HUDEP-2 (cell line): ENCODE measurements around the gene PAQR8.
"Not testable (repeated sequence)": the region's sequence is repeated elsewhere in the genome, so short reads cannot be mapped to it uniquely, and the experiment has no call there.

Experiments
- DNase-seq, 76 experiments: peaks; one replicate each; lab custom pipeline; 2025; ENCODE audit not compliant: unreplicated experiment in 76 of 76; lab: John Stamatoyannopoulos, UW

PAQR8 gene

DNA sequence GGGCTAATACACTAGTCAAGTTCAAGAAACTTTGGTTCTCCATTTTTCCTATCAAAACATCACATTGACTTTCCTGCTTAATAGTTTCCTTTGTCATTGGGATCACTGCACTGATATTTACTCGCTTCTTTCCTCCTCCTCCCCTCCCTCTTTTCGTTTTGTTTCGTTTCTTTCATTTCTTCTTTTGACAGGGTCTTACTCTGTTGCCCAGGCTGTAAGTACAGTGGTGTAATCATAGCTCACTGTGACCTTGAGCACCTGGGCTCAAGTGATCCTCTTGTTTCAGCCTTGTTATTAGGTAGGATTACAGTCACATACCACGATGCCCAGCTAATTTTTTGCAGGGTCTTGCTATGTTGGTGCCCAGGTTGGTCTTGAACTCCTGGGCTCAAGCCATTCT is 12.3 kb downstream of the PAQR8 start:
- DNase-seq, result no peak

- no peak for DNase-seq
Measured at GRCh38 chr6:52375780-52376556, 14.0 kb downstream of the PAQR8 start.

DNA sequence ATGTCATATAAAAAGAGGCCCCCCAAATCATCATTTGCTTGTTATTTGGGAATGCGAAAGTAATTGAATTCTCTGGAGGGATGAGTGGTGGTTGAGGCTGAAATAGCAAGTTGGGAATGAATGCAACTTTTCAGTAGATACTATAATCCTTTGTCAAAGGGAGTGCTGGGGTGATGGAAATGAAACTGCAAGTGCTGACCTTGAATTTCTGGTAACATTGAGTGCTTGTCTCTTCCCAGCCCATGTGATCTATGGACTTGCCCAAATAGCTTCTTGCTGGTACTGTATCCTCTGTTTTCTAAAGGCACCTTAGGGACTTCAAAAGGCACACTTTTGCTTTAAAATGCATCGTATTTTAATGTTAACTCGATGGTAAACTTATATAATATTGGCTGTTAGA is 14.8 kb downstream of the PAQR8 start:
- no peak for DNase-seq

DNA sequence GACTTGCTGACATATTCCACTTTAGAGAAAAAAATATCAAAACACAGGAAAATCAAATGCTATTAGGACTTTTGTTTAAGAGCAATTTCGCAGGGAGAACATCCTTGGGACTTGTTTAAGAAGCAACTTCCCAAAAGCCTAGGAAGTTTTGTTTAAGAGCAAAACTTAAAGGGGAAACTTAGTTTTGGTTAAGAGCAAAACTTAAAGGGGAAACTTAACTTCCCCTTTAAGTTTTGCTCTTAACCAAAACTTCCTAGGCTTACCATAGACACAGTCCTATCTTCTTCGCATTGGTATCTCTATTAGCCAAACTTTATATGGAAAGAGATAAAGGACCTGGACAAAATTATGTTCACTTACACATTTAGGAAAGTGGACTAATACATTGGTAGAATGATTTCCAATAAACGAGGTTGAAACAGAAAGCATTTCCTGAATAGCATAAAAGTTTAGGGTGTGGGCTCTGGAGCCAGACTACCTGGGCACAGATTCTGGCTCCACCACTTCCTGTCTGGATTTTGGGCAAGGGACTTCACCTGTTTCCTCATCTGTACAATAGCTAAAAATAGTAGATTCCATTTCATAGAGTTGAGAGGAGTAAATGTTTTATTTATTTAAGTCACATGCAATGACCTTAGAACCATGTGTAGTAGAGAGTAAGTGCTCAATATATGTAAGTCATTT is 15.7 kb downstream of the PAQR8 start:
- no peak for DNase-seq

GRCh38 chr6:52381249-52381648 is 19.3 kb downstream of the PAQR8 start:
- no peak for DNase-seq

DNA sequence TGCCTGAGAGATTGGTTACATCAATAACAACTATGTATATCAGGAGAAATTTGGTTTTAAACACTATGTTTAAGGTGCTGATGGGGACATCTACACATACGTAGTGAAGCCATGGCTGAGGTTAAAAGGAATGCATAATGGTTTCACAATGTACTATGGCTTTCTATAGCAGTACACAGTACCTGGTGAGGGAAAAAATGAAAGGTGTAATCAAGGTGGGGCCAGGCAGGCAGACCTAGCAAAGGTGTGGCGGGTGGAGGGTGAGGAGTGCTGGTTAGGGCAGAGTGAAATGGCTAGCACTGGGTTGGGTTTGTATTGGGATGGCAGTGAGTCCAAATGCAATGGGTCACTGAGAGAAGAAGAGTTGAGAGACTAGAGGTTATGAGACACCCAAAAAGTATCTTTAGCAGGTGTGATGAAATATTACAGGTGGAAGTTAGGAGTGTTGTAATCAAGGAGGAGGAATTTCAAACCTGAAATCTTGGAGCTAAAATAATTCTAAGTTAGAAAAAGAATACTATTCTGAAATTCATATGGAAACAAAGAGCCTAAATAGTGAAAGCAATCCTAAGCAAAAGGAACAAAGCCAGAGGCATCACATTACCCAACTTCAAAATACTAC is 22.3 kb downstream of the PAQR8 start:
- no peak for DNase-seq

- DNase-seq, result no peak
Measured at GRCh38 chr6:52385074-52385473, 23.1 kb downstream of the PAQR8 start.

DNA sequence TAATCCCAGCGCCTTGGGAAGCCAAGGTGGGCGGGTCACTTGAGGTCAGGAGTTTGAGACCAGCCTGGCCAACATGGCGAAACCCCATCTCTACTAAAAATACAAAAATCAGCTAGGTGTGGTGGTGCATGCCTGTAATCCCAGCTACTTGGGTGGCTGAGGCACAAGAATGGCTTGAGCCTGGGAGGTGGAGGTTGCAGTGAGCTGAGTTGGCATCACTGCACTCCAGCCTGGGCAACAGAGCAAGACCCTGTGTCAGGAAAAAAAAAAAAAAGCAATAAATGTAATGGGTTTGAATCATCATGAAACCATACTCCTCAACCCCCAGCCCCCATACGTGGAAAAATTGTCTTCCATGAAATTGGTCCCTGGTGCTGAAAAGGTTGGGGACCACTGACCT is 26.2 kb downstream of the PAQR8 start:
- DNase-seq, result not testable (repeated sequence)

GRCh38 chr6:52388790-52389189 is 26.8 kb downstream of the PAQR8 start:
- no peak for DNase-seq

DNA sequence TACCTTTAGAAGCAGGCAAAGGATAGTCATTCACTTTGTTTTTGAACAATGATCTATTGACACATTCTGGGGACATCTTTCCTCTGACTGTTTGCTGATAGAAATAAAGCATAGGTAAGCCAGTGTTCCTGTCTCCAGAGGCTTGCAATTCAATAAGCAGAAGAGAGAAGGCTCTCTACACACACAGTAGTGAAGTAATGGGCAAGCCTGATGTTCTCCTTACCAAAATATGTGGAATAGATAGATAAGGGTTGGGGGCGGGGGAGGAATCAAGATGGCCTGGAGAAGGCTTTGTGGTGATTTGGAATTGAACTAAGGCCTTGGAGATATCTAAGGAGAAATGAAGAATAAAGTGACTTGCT is 27.3 kb downstream of the PAQR8 start:
- peak in 13 of 76 experiments; percentile 8 to 69 (median 34) for DNase-seq

DNA sequence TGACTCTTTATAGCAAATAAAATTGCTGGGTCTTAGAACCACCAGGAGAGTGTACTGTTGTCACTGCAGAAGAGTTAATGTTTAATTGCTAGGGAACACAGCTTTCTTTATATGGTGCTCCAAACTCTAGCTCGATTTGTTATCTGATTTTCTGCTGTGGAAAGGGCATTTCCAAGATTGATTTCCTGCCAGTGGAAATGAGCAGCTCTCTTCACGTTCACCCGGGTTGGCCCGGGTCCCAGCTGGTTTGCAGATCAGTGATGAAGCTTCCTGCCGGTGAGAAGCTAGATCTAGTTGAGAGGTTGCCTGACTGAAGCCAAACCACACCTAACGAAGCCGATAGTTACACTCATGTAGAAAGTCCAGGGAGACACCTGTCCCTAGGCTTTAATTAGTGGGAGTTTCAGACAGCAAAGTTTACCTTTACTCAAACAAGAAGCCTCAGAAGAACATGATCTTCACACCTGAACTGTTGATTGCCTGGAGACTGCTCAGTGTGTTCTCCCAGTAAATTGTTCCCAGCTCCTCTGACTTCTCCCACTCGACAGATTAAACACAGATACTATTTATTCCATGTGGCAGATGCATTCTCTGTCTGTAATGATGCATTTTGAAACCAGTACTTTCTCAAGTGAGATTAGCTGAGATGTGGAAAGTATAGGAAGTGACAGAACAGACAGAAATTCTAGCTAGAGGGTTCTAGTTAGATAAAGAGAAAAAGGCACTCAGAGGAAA is 27.8 kb downstream of the PAQR8 start:
- peak in 46 of 76 experiments; percentile 17 to 77 (median 39) for DNase-seq

DNA sequence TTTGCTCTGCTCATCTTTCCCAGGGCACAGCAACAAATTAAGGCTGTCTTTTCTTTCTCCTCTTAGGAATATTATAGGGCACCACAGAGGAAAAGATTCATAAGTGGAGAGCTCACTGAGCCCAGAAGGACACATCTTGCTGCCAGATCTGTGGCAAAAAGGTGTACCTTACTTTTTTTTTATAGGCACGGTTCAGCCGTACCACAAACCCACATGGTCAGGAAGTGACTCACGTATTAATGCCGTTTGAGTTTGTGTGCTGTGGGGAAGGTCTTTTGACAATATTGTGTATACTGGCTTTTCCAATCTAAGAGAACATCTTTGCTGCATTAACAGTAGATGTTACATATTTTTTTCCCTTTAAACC is 28.4 kb downstream of the PAQR8 start:
- peak in 34 of 76 experiments; percentile 10 to 78 (median 42) for DNase-seq

- DNase-seq, result peak in 1 of 76 experiments; percentile 19
Measured at GRCh38 chr6:52391599-52391998, 29.6 kb downstream of the PAQR8 start.

DNA sequence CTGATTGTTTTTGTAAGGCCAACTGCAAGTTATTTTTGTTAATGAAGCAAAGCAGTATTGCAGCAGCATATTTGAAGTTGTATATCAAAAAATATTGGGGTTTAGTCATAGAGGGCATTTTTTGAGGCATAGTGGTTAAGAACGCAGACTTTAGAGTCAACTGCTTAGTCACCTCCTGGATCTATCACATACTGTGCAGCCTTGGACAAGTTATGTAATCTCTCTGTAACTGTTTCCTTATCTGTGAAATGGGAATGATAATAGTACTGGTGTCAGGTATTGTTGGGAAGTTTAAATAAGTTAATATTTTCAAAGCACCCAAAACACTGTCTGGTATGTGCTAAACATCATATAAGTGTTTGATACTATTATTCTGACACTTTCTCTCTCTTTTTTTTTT is 31.0 kb downstream of the PAQR8 start:
- peak in 6 of 76 experiments; percentile 13 to 40 (median 24) for DNase-seq

DNA sequence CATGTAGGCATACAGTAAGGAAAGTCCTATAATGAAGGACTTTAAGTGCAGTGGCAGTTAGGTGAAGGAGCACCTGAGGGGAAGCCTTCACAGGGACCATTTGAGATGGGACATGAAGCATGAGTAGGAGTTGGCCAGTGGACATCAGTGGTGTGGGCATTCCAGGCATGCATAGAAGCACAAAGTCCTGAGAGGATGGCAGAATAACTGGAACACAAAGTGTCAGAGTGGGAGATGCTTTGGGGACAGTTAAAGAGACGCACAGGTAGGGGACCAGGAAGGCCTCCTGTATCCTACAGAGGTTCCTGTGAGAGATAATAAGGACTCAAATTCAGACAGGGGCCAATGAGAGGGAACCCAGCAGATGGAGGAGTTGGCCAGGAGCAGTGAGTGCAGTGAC is 31.8 kb downstream of the PAQR8 start:
- DNase-seq, result no peak

DNA sequence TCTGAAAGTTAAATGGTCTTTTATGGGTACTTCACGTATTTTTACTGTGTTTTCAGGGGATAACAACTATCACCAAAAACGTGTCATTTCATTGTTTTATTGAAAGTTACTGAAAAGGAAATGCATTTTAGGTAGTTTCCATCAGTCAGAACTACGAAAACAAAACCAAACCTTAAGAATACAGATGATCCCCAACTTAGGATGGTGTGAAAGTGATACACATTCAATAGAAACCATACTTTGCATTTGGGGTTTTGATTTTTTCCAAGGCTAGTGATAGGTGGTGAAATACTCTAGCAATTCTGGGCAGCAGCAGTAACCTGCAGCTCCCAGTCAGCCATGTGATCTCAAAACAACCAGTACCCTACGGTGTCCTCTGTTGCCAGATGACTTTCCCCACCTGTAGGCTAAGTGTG is 32.3 kb downstream of the PAQR8 start:
- DNase-seq, result no peak

DNA sequence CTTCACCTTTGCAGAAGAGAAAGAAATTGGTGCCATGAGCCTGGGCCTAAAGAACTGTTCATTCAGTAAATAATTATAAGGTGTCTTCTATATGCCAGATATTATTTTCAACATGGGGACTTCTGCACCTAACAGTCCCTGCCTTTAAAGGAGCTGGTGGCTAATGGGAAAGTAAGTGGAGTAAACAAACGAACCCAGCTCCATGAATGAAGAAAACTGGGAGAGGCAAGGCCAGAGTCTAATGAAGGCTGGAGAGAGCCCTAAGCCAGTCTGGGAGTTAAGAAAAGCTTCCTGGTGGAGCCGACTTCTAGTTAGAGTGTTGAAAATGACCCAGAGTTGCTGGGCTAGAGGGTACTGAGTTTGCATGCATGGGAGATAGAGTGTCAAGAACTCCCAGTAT is 34.0 kb downstream of the PAQR8 start:
- DNase-seq, result no peak

GRCh38 chr6:52399511-52400312 is 37.8 kb downstream of the PAQR8 start:
- DNase-seq, result peak in 29 of 76 experiments; percentile 7 to 61 (median 37)

DNA sequence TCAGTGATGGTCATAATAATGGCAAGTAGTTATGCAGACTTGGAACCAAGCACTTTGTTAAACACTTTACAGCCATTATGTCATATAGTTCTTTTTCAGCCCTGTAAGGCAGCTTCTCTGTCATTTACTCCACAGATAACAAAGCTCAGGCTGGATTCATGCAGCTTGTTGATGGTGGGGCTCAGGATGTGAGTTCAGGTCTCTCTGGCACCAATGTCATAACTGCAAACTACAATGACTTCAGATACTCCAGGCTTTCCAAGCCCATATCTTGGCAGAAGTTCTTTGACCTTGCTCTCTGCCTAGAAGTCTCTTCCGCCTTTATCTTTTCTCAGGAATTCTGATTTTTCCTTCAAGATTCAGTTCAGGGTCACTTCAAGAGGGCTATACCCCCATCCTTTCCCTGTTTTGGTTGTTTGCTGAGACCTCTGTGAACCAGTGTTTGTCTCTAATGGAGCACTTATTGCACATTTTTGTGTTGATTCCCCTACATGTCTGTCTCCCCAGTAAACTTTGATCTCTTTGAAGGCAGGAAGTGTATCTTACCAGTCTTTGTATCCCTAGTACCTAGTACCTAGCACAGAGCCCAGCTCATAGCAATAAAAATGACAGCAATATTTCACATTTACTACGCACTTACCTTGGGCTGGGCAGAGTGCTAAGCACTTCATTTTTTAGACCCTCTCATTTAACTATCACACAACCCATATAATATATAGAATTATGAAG is 38.5 kb downstream of the PAQR8 start:
- peak in 1 of 76 experiments; percentile 31 for DNase-seq

DNA sequence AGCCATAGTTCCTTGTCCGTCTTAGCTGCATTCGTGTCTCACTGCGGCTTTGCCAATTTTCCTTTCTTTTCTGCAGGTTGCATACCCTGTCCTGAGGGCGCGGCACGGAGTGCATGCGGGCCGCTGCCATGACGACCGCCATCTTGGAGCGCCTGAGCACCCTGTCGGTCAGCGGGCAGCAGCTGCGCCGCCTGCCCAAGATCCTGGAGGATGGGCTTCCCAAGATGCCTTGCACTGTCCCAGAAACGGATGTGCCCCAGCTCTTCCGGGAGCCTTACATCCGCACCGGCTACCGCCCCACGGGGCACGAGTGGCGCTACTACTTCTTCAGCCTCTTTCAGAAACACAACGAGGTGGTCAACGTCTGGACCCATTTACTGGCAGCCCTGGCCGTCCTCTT is 41.1 kb downstream of the PAQR8 start:
- DNase-seq, result no peak
